Measurements from ENCODE around the gene GDPD5. TPM values are rescaled to one million over a fixed set of nuclear protein-coding genes. Genes with fewer than 3 reads are reported as not detected.

The GDPD5 gene
- polyA plus RNA-seq, 3 donors = 4.9 to 39.0 (median 7.6) TPM

DNA sequence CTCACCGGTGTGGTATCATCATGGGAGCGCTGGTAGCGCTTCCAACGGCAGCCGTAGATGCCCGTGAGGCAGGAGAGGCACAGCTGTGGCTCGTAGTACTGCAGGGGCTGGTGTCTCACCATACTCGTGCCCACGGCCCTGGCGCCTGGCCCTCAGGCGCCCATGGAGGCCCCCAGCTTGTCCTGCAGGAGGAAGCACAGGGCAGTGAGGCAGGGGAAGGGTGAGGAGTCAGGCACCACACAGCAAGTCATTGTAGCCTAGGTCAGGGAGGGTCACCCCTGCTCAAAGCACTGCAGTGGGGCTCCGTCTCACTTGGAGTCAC, 48.2 kb downstream of the GDPD5 start:
- peaks cover 0 to 12% of the 10 kb centered on the region in 2 donors for H3K36me3 ChIP-seq (replicated peaks in 1 of 2; ENCODE audit: control insufficient read depth in 1 of 2, insufficient read depth in 2 of 2, low read length in 2 of 2)
- H3K27ac Mint-ChIP-seq = no peak overlapping the region
- TF ChIP-seq, protein P1, sequence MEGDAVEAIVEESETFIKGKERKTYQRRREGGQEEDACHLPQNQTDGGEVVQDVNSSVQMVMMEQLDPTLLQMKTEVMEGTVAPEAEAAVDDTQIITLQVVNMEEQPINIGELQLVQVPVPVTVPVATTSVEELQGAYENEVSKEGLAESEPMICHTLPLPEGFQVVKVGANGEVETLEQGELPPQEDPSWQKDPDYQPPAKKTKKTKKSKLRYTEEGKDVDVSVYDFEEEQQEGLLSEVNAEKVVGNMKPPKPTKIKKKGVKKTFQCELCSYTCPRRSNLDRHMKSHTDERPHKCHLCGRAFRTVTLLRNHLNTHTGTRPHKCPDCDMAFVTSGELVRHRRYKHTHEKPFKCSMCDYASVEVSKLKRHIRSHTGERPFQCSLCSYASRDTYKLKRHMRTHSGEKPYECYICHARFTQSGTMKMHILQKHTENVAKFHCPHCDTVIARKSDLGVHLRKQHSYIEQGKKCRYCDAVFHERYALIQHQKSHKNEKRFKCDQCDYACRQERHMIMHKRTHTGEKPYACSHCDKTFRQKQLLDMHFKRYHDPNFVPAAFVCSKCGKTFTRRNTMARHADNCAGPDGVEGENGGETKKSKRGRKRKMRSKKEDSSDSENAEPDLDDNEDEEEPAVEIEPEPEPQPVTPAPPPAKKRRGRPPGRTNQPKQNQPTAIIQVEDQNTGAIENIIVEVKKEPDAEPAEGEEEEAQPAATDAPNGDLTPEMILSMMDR (IDR thresholded peaks at IDR 0.05) = no peak
- peaks cover 9 to 14% of the 10 kb centered on the region in 2 donors for H3K36me3 Mint-ChIP-seq
- peaks cover 0 to 3% (median 1%) of the 10 kb centered on the region in 3 donors for H3K27me3 Mint-ChIP-seq (ENCODE audit: low read depth in 3 of 3)
- WGBS (ENCODE audit: insufficient coverage) = 65% methylated on average over 12 of the region's 12 CpGs
- no peaks in the 10 kb centered on the region for H3K9me3 Mint-ChIP-seq
- peaks cover 12% of the 10 kb centered on the region for H4K20me1 ChIP-seq (ENCODE audit: insufficient read depth, low read length)
- no peak overlapping the region for H3K4me3 Mint-ChIP-seq
- H3K9me3 ChIP-seq (replicated peaks in 1 of 2; ENCODE audit: control insufficient read depth in 1 of 2, insufficient read depth in 1 of 2, low read length in 2 of 2) = no peaks in the 10 kb centered on the region
- H3K79me2 ChIP-seq (ENCODE audit: insufficient read depth, low read length) = no peaks in the 10 kb centered on the region
- peaks cover 39% of the 10 kb centered on the region for H3K4me1 Mint-ChIP-seq
- H3K4me3 ChIP-seq (replicated peaks in 1 of 3; ENCODE audit: low read depth in 2 of 3, low read length in 3 of 3) = no peak overlapping the region
- H2AFZ ChIP-seq (ENCODE audit: insufficient read depth, low read depth, low read length, poor library complexity, severe bottlenecking) = no peak overlapping the region
- H3K9ac ChIP-seq (ENCODE audit: insufficient read depth, low read length, poor library complexity, severe bottlenecking) = no peak overlapping the region
- intact Hi-C loops (cut with micrococcal nuclease) = no loop called here
- H3K4me1 ChIP-seq (ENCODE audit: control insufficient read depth in 1 of 2, insufficient read depth in 2 of 2, low read length in 2 of 2) = peaks cover 32 to 38% of the 10 kb centered on the region in 2 donors
- H3K27ac ChIP-seq (ENCODE audit: low read depth in 1 of 2, low read length in 2 of 2) = no peak overlapping the region
- no peak overlapping the region for H3K4me2 ChIP-seq (replicated peaks; ENCODE audit: extremely low read depth, low read length, poor library complexity, severe bottlenecking)
- no peaks in the 10 kb centered on the region for H3K27me3 ChIP-seq (ENCODE audit: control insufficient read depth in 2 of 2, insufficient read depth in 2 of 2, low read length in 2 of 2)
- DNase-seq = no peak

DNA sequence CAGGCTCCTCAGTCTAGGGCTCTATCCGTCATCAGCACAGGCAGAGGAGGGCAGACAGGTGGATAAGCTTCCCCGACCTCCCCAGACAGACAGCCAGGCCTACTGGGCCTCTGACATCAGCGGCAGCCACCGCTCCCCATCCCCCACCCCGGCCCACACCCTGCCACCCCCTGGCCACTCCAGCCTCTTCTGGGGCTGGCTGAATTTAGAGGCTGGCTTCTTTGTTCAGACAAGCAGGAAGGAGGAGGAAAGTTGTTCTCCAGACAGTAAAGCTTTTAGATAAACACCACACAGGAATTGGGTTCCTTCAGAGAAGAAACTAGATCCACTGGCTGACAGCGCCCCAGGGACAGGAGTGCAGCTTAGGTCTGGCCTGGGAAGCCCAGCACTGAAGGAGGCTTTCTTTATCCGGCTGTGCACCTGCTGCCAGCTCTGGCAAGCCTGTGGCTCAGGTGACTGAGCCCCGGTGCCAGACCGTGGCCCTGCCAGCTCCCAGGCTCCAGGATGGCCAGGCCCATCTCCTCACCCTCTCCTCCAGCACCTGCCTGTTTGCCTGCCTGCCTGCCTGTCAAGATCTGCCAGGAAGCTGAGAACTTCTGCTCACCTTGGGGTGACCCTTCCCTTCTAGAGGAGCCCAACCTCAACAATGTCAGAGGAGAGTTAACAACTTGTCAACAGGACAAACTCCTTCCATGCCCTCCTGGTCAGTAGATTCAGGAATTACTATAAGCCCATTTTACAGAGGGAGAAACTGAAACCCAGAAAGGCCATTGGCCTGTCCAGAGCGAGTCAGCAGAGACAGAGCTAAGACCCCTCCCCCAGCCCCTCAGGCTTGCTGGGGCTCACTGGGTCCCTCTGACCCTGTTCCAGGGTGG, 48.8 kb downstream of the GDPD5 start:
- Histone ChIP-seq H3K27me3 (ENCODE audit: control insufficient read depth in 2 of 2, insufficient read depth in 2 of 2, low read length in 2 of 2) (no peaks in the 10 kb centered on the region), H3K4me1 (ENCODE audit: control insufficient read depth in 1 of 2, insufficient read depth in 2 of 2, low read length in 2 of 2) (peaks cover 26 to 32% of the 10 kb centered on the region in 2 donors), H3K9ac (ENCODE audit: insufficient read depth, low read length, poor library complexity, severe bottlenecking) (no peak overlapping the region), H3K36me3 (replicated peaks in 1 of 2; ENCODE audit: control insufficient read depth in 1 of 2, insufficient read depth in 2 of 2, low read length in 2 of 2) (peaks cover 0 to 18% of the 10 kb centered on the region in 2 donors), H3K79me2 (ENCODE audit: insufficient read depth, low read length) (no peaks in the 10 kb centered on the region), H3K4me3 (replicated peaks in 1 of 3; ENCODE audit: low read depth in 2 of 3, low read length in 3 of 3) (no peak overlapping the region), H3K9me3 (replicated peaks in 1 of 2; ENCODE audit: control insufficient read depth in 1 of 2, insufficient read depth in 1 of 2, low read length in 2 of 2) (no peaks in the 10 kb centered on the region), H4K20me1 (ENCODE audit: insufficient read depth, low read length) (peaks cover 8% of the 10 kb centered on the region), H2AFZ (ENCODE audit: insufficient read depth, low read depth, low read length, poor library complexity, severe bottlenecking) (no peak overlapping the region), H3K27ac (ENCODE audit: low read depth in 1 of 2, low read length in 2 of 2) (no peak overlapping the region), H3K4me2 (replicated peaks; ENCODE audit: extremely low read depth, low read length, poor library complexity, severe bottlenecking) (no peak overlapping the region)
- Mint-ChIP-seq H3K27ac (peak overlapping the region in 1 of 7 donors; percentile 6), H3K4me3 (no peak overlapping the region), H3K9me3 (no peaks in the 10 kb centered on the region), H3K4me1 (peaks cover 33% of the 10 kb centered on the region), H3K36me3 (peaks cover 12 to 17% of the 10 kb centered on the region in 2 donors), H3K27me3 (ENCODE audit: low read depth in 3 of 3) (peaks cover 0 to 3% (median 0%) of the 10 kb centered on the region in 3 donors)
- TF ChIP-seq, protein P1 (IDR thresholded peaks at IDR 0.05) = no peak
- no peak for DNase-seq
- 71% methylated on average over 4 of the region's 10 CpGs for WGBS (ENCODE audit: insufficient coverage)
- intact Hi-C loops (cut with micrococcal nuclease) = no loop called here
